GM19351 (cell line): ENCODE results near the gene PCDHGA7.
"Not testable (repeated sequence)": the region's sequence is repeated elsewhere in the genome, so short reads cannot be mapped to it uniquely, and the experiment has no call there.

Source experiments
- ATAC-seq: cut with Tn5 transposase; IDR thresholded peaks from one replicate; pipeline ENCODE4 v1.9.1; 2021; ENCODE audit warnings: mild to moderate bottlenecking, moderate library complexity; ENCODE audit not compliant: unreplicated experiment

The PCDHGA7 gene

GRCh38 chr5:141422742-141423291, 40.3 kb downstream of the PCDHGA7 start:
- ATAC-seq, result no peak

GRCh38 chr5:141427783-141428426, 45.4 kb downstream of the PCDHGA7 start:
- no peak for ATAC-seq

- ATAC-seq, result peak; percentile 84
Measured at GRCh38 chr5:141430332-141431113, 48.0 kb downstream of the PCDHGA7 start, which contains the start of gene PCDHGA12. PCDHGA12 (plus strand) TSS chr5:141430507; CDS start chr5:141430760, 253 bp downstream.

GRCh38 chr5:141431286-141431685, 48.7 kb downstream of the PCDHGA7 start:
- peak; percentile 52 for ATAC-seq

GRCh38 chr5:141432308-141432707, 49.8 kb downstream of the PCDHGA7 start:
- not testable (repeated sequence) for ATAC-seq

- not testable (repeated sequence) for ATAC-seq
Measured at GRCh38 chr5:141432726-141433125, 50.2 kb downstream of the PCDHGA7 start.

GRCh38 chr5:141434006-141434405, 51.5 kb downstream of the PCDHGA7 start:
- ATAC-seq, result no peak
